ENCODE results near the gene FBXW7. TPM values are rescaled to one million over a fixed set of nuclear protein-coding genes. Genes with fewer than 3 reads are reported as not detected.

Gene FBXW7
- total RNA-seq, 4 donors from 2014 or later = 11.6 to 125 (median 49.5) TPM

- H3K27me3 ChIP-seq = no peaks in the 10 kb centered on the region
- 63 to 93% methylated on average over 2 of the region's 2 CpGs for WGBS, 2 donors (ENCODE audit: low coverage in 1 of 2)
- H3K36me3 ChIP-seq = peaks cover 0 to 5% (median 0%) of the 10 kb centered on the region in 4 donors
- no peak overlapping the region for H3K4me3 ChIP-seq
- TF ChIP-seq EP300 (IDR thresholded peaks at IDR 0.05; ENCODE audit: low read depth) (no peak), CTCF (IDR thresholded peaks at IDR 0.05) (no peak), POLR2AphosphoS5 (IDR thresholded peaks at IDR 0.05) (no peak), POLR2A (IDR thresholded peaks at IDR 0.05) (no peak)
- peaks cover 0 to 4% (median 0%) of the 10 kb centered on the region in 4 donors for H3K4me1 ChIP-seq
- no peak overlapping the region for H3K27ac ChIP-seq
- intact Hi-C loops (cut with DNase I; ENCODE audit: low total_unique reads) = no loop called here
- H3K9me3 ChIP-seq = no peaks in the 10 kb centered on the region
- no peak for DNase-seq
- in situ Hi-C loops (cut with MboI; ENCODE audit: low pct_ligation_motif_present in 1 of 4, low pct_unique_long_range_greater_than_20kb in 1 of 4, low sequenced_read_pairs in 3 of 4) = no loop called here
These were observed 189.4 kb downstream of the FBXW7 start for GRCh38 chr4:152346526-152346925.

- Histone ChIP-seq H3K27me3 (no peaks in the 10 kb centered on the region), H3K27ac (no peak overlapping the region), H3K9me3 (no peaks in the 10 kb centered on the region), H3K36me3 (peaks cover 0 to 5% (median 0%) of the 10 kb centered on the region in 4 donors), H3K4me1 (peaks cover 0 to 4% (median 0%) of the 10 kb centered on the region in 4 donors), H3K4me3 (no peak overlapping the region)
- intact Hi-C loops (cut with DNase I; ENCODE audit: low total_unique reads) (no loop called here), in situ Hi-C loops (cut with MboI; ENCODE audit: low pct_ligation_motif_present in 1 of 4, low pct_unique_long_range_greater_than_20kb in 1 of 4, low sequenced_read_pairs in 3 of 4) (no loop called here)
- TF ChIP-seq POLR2AphosphoS5 (IDR thresholded peaks at IDR 0.05) = no peak
- TF ChIP-seq POLR2A (IDR thresholded peaks at IDR 0.05) = no peak
- TF ChIP-seq EP300 (IDR thresholded peaks at IDR 0.05; ENCODE audit: low read depth) = no peak
- TF ChIP-seq CTCF (IDR thresholded peaks at IDR 0.05) = no peak
- no peak for DNase-seq
These were observed 191.9 kb downstream of the FBXW7 start for GRCh38 chr4:152344001-152344400.

- no peak for DNase-seq
- Histone ChIP-seq H3K4me1 (no peaks in the 10 kb centered on the region), H3K27ac (no peak overlapping the region), H3K4me3 (no peak overlapping the region), H3K27me3 (no peaks in the 10 kb centered on the region), H3K9me3 (no peaks in the 10 kb centered on the region), H3K36me3 (peaks cover 0 to 5% (median 0%) of the 10 kb centered on the region in 4 donors)
- intact Hi-C loops (cut with DNase I; ENCODE audit: low total_unique reads) (no loop called here), in situ Hi-C loops (cut with MboI; ENCODE audit: low pct_ligation_motif_present in 1 of 4, low pct_unique_long_range_greater_than_20kb in 1 of 4, low sequenced_read_pairs in 3 of 4) (no loop called here)
- 97 to 100% methylated on average over 1 to 3 of the region's 3 CpGs for WGBS, 2 donors (ENCODE audit: low coverage in 1 of 2)
- TF ChIP-seq CTCF (IDR thresholded peaks at IDR 0.05) (no peak), POLR2AphosphoS5 (IDR thresholded peaks at IDR 0.05) (no peak), EP300 (IDR thresholded peaks at IDR 0.05; ENCODE audit: low read depth) (no peak), POLR2A (IDR thresholded peaks at IDR 0.05) (no peak)
These were observed 193.6 kb downstream of the FBXW7 start for GRCh38 chr4:152342293-152342692.

- H3K4me3 ChIP-seq = no peak overlapping the region
- WGBS, 2 donors (ENCODE audit: low coverage in 1 of 2) = 96 to 100% methylated on average over 3 of the region's 3 CpGs
- H3K4me1 ChIP-seq = no peaks in the 10 kb centered on the region
- intact Hi-C loops (cut with DNase I; ENCODE audit: low total_unique reads) = no loop called here
- H3K9me3 ChIP-seq = no peaks in the 10 kb centered on the region
- no peaks in the 10 kb centered on the region for H3K27me3 ChIP-seq
- TF ChIP-seq POLR2AphosphoS5 (IDR thresholded peaks at IDR 0.05) = no peak
- TF ChIP-seq POLR2A (IDR thresholded peaks at IDR 0.05) = no peak
- TF ChIP-seq EP300 (IDR thresholded peaks at IDR 0.05; ENCODE audit: low read depth) = no peak
- no peak for TF ChIP-seq CTCF (IDR thresholded peaks at IDR 0.05)
- H3K27ac ChIP-seq = no peak overlapping the region
- no peak for DNase-seq
- in situ Hi-C loops (cut with MboI; ENCODE audit: low pct_ligation_motif_present in 1 of 4, low pct_unique_long_range_greater_than_20kb in 1 of 4, low sequenced_read_pairs in 3 of 4) = no loop called here
- H3K36me3 ChIP-seq = no peaks in the 10 kb centered on the region
These were observed 195.1 kb downstream of the FBXW7 start for GRCh38 chr4:152340818-152341217.

All from transverse colon (tissue), 4 donors.